HG03439 (cell line): ENCODE measurements around the gene TTC23.

ENCODE experiments used
- ATAC-seq: cut with Tn5 transposase; IDR thresholded peaks from one replicate; pipeline ENCODE4 v1.9.1; 2021; ENCODE audit warnings: mild to moderate bottlenecking, moderate library complexity; ENCODE audit not compliant: unreplicated experiment

Gene TTC23

GRCh38 chr15:99140590-99140989 lies 108.8 kb downstream of the TTC23 start:
- ATAC-seq: no peak

GRCh38 chr15:99139276-99139675 lies 110.1 kb downstream of the TTC23 start:
- no peak for ATAC-seq

GRCh38 chr15:99138491-99138982 lies 110.8 kb downstream of the TTC23 start:
- ATAC-seq: no peak

- ATAC-seq: no peak
Measured at GRCh38 chr15:99137877-99138276, 111.5 kb downstream of the TTC23 start.

GRCh38 chr15:99137111-99137546 lies 112.3 kb downstream of the TTC23 start:
- ATAC-seq: no peak

GRCh38 chr15:99135194-99135593 lies 114.2 kb downstream of the TTC23 start:
- no peak for ATAC-seq

GRCh38 chr15:99134317-99134821 lies 115.0 kb downstream of the TTC23 start:
- no peak for ATAC-seq

GRCh38 chr15:99132634-99133287 lies 116.6 kb downstream of the TTC23 start:
- no peak for ATAC-seq

GRCh38 chr15:99132122-99132521 lies 117.3 kb downstream of the TTC23 start:
- no peak for ATAC-seq

- ATAC-seq: no peak
Measured at GRCh38 chr15:99131441-99132023, 117.8 kb downstream of the TTC23 start.

GRCh38 chr15:99130765-99131440 lies 118.5 kb downstream of the TTC23 start:
- no peak for ATAC-seq

GRCh38 chr15:99130314-99130713 lies 119.1 kb downstream of the TTC23 start:
- ATAC-seq: no peak

- ATAC-seq: no peak
Measured at GRCh38 chr15:99129644-99130043, 119.7 kb downstream of the TTC23 start.

GRCh38 chr15:99128411-99128810 lies 121.0 kb downstream of the TTC23 start:
- no peak for ATAC-seq

GRCh38 chr15:99127773-99128172 lies 121.6 kb downstream of the TTC23 start:
- ATAC-seq: no peak

GRCh38 chr15:99126930-99127329 lies 122.5 kb downstream of the TTC23 start:
- no peak for ATAC-seq

- no peak for ATAC-seq
Measured at GRCh38 chr15:99126131-99126588, 123.2 kb downstream of the TTC23 start.

GRCh38 chr15:99125061-99125891 lies 124.1 kb downstream of the TTC23 start:
- no peak for ATAC-seq

- ATAC-seq: no peak
Measured at GRCh38 chr15:99124641-99125040, 124.7 kb downstream of the TTC23 start.

GRCh38 chr15:99123713-99124451 lies 125.5 kb downstream of the TTC23 start:
- no peak for ATAC-seq
